Stimulated activated naive CD8-positive, alpha-beta T cell treated with anti-CD3 and anti-CD28 coated beads, Interleukin-15, Interleukin-2, amounts not matched to agents 100 ng/mL and 50 ng/mL, for 24 hours (primary cell): ENCODE results near the gene TTC23L.
"Not testable (repeated sequence)": the region's sequence is repeated elsewhere in the genome, so short reads cannot be mapped to it uniquely, and the experiment has no call there.

Source experiments
- H3K27ac Mint-ChIP-seq: one replicate; pipeline ENCODE4 v1.8.0; 2021; ENCODE audit warnings: mild to moderate bottlenecking, mixed read lengths
- H3K27me3 Mint-ChIP-seq: one replicate; pipeline ENCODE4 v1.8.0; 2021; ENCODE audit warnings: mixed read lengths
- H3K36me3 Mint-ChIP-seq: one replicate; pipeline ENCODE4 v1.8.0; 2021; ENCODE audit warnings: low read depth, mixed read lengths
- H3K4me1 Mint-ChIP-seq: one replicate; pipeline ENCODE4 v1.8.0; 2021; ENCODE audit warnings: low read depth, mixed read lengths
- H3K4me3 Mint-ChIP-seq: one replicate; pipeline ENCODE4 v1.8.0; 2021; ENCODE audit warnings: mild to moderate bottlenecking, mixed read lengths
- H3K9me3 Mint-ChIP-seq: one replicate; pipeline ENCODE4 v1.8.0; 2021; ENCODE audit warnings: mixed read lengths

The TTC23L gene

GRCh38 chr5:34822956-34823715, 15.8 kb upstream of the TTC23L start:
- Mint-ChIP-seq H3K27ac (no peak overlapping the region), H3K4me1 (no peaks in the 10 kb centered on the region), H3K9me3 (no peaks in the 10 kb centered on the region), H3K4me3 (no peak overlapping the region), H3K36me3 (no peaks in the 10 kb centered on the region), H3K27me3 (peaks cover 18% of the 10 kb centered on the region)

GRCh38 chr5:34826347-34826746, 12.6 kb upstream of the TTC23L start:
- peaks cover 18% of the 10 kb centered on the region for H3K27me3 Mint-ChIP-seq

GRCh38 chr5:34827588-34828506, 11.1 kb upstream of the TTC23L start:
- no peak overlapping the region for H3K4me3 Mint-ChIP-seq
- H3K4me1 Mint-ChIP-seq: no peaks in the 10 kb centered on the region
- peaks cover 18% of the 10 kb centered on the region for H3K27me3 Mint-ChIP-seq
- no peak overlapping the region for H3K27ac Mint-ChIP-seq
- H3K36me3 Mint-ChIP-seq: no peaks in the 10 kb centered on the region
- H3K9me3 Mint-ChIP-seq: no peaks in the 10 kb centered on the region

More at GRCh38 chr5:34826347-34826746, 12.6 kb upstream of the TTC23L start:
- Mint-ChIP-seq H3K4me3 (no peak overlapping the region), H3K36me3 (no peaks in the 10 kb centered on the region), H3K4me1 (no peaks in the 10 kb centered on the region), H3K9me3 (no peaks in the 10 kb centered on the region), H3K27ac (no peak overlapping the region)

- not testable (repeated sequence) for H3K9me3 Mint-ChIP-seq, H3K36me3 Mint-ChIP-seq, H3K4me1 Mint-ChIP-seq, H3K4me3 Mint-ChIP-seq, H3K27ac Mint-ChIP-seq, H3K27me3 Mint-ChIP-seq
Measured at GRCh38 chr5:34830827-34831226, 8.1 kb upstream of the TTC23L start.

- Mint-ChIP-seq H3K36me3 (no peaks in the 10 kb centered on the region), H3K9me3 (no peaks in the 10 kb centered on the region), H3K4me1 (no peaks in the 10 kb centered on the region), H3K27ac (no peak overlapping the region), H3K4me3 (no peak overlapping the region), H3K27me3 (peaks cover 5% of the 10 kb centered on the region)
Measured at GRCh38 chr5:34831303-34831702, 7.7 kb upstream of the TTC23L start.

- Mint-ChIP-seq H3K4me3 (no peak overlapping the region), H3K4me1 (no peaks in the 10 kb centered on the region), H3K27me3 (no peaks in the 10 kb centered on the region), H3K27ac (no peak overlapping the region), H3K9me3 (no peaks in the 10 kb centered on the region), H3K36me3 (no peaks in the 10 kb centered on the region)
Measured at GRCh38 chr5:34832568-34832967, 6.4 kb upstream of the TTC23L start.

GRCh38 chr5:34833090-34833489, 5.9 kb upstream of the TTC23L start:
- Mint-ChIP-seq H3K4me1 (no peaks in the 10 kb centered on the region), H3K27me3 (no peaks in the 10 kb centered on the region), H3K27ac (no peak overlapping the region), H3K4me3 (no peak overlapping the region), H3K36me3 (no peaks in the 10 kb centered on the region), H3K9me3 (no peaks in the 10 kb centered on the region)

GRCh38 chr5:34833976-34834793, 4.8 kb upstream of the TTC23L start:
- Mint-ChIP-seq H3K9me3 (no peaks in the 10 kb centered on the region), H3K36me3 (no peaks in the 10 kb centered on the region), H3K4me1 (peaks cover 7% of the 10 kb centered on the region), H3K27me3 (no peaks in the 10 kb centered on the region), H3K4me3 (no peak overlapping the region), H3K27ac (no peak overlapping the region)

GRCh38 chr5:34834794-34835089, 4.2 kb upstream of the TTC23L start:
- peaks cover 12% of the 10 kb centered on the region for H3K4me1 Mint-ChIP-seq
- H3K27ac Mint-ChIP-seq: no peak overlapping the region
- no peak overlapping the region for H3K4me3 Mint-ChIP-seq
- no peaks in the 10 kb centered on the region for H3K9me3 Mint-ChIP-seq
- H3K36me3 Mint-ChIP-seq: no peaks in the 10 kb centered on the region
- H3K27me3 Mint-ChIP-seq: no peaks in the 10 kb centered on the region

GRCh38 chr5:34835664-34836063, 3.3 kb upstream of the TTC23L start:
- Mint-ChIP-seq H3K4me3 (no peak overlapping the region), H3K4me1 (peaks cover 13% of the 10 kb centered on the region), H3K27me3 (no peaks in the 10 kb centered on the region), H3K9me3 (no peaks in the 10 kb centered on the region), H3K27ac (no peak overlapping the region), H3K36me3 (no peaks in the 10 kb centered on the region)

- Mint-ChIP-seq H3K4me1 (peaks cover 13% of the 10 kb centered on the region), H3K36me3 (no peaks in the 10 kb centered on the region), H3K27me3 (peaks cover 3% of the 10 kb centered on the region), H3K4me3 (no peak overlapping the region), H3K27ac (no peak overlapping the region), H3K9me3 (no peaks in the 10 kb centered on the region)
Measured at GRCh38 chr5:34841816-34842215, 2.9 kb downstream of the TTC23L start.

- H3K9me3 Mint-ChIP-seq: no peaks in the 10 kb centered on the region
- no peak overlapping the region for H3K4me3 Mint-ChIP-seq
- peaks cover 13% of the 10 kb centered on the region for H3K4me1 Mint-ChIP-seq
- H3K36me3 Mint-ChIP-seq: no peaks in the 10 kb centered on the region
- H3K27ac Mint-ChIP-seq: no peak overlapping the region
- peaks cover 4% of the 10 kb centered on the region for H3K27me3 Mint-ChIP-seq
Measured at GRCh38 chr5:34842554-34842953, 3.6 kb downstream of the TTC23L start.

GRCh38 chr5:34843497-34843896, 4.5 kb downstream of the TTC23L start:
- Mint-ChIP-seq H3K4me3 (no peak overlapping the region), H3K27ac (no peak overlapping the region), H3K27me3 (peaks cover 13% of the 10 kb centered on the region), H3K9me3 (no peaks in the 10 kb centered on the region), H3K36me3 (no peaks in the 10 kb centered on the region), H3K4me1 (peaks cover 9% of the 10 kb centered on the region)

GRCh38 chr5:34844106-34844505, 5.1 kb downstream of the TTC23L start:
- H3K27ac Mint-ChIP-seq: no peak overlapping the region
- peaks cover 6% of the 10 kb centered on the region for H3K4me1 Mint-ChIP-seq
- peaks cover 15% of the 10 kb centered on the region for H3K27me3 Mint-ChIP-seq
- H3K36me3 Mint-ChIP-seq: no peaks in the 10 kb centered on the region
- H3K4me3 Mint-ChIP-seq: no peak overlapping the region
- no peaks in the 10 kb centered on the region for H3K9me3 Mint-ChIP-seq

GRCh38 chr5:34844999-34845398, 6.0 kb downstream of the TTC23L start:
- Mint-ChIP-seq H3K27me3 (peaks cover 15% of the 10 kb centered on the region), H3K4me3 (no peak overlapping the region), H3K9me3 (no peaks in the 10 kb centered on the region), H3K4me1 (no peaks in the 10 kb centered on the region), H3K27ac (no peak overlapping the region), H3K36me3 (no peaks in the 10 kb centered on the region)
